OCI-LY3 (cell line): ENCODE data around the gene CLMP.

Source experiments
- H2AFZ ChIP-seq: fragments of 200-600, 300-600 bp; shearing (Covaris generic); 2 replicates; pipeline ENCODE4 v1.6.0; 2014; ENCODE audit warnings: antibody characterized with exemption, low read depth, low read length
- H3K27ac ChIP-seq: fragments of 200-600, 300-600 bp; sonication (generic); 2 replicates; pipeline ENCODE4 v1.5.1; 2014; ENCODE audit warnings: mild to moderate bottlenecking, low read length, moderate library complexity, mixed read lengths
- H3K27me3 ChIP-seq: fragments of 200-600, 300-600 bp; sonication (generic); 2 replicates; pipeline ENCODE4 v1.6.1; 2014; ENCODE audit warnings: low read depth, low read length, mixed read lengths
- H3K36me3 ChIP-seq: fragments of 200-600, 300-600 bp; sonication (generic); replicated peaks from 2 replicates; pipeline ENCODE3; 2014; ENCODE audit warnings: low read depth, low read length, mixed read lengths
- H3K4me1 ChIP-seq: fragments of 300-600, 200-600 bp; sonication (generic); 2 replicates; pipeline ENCODE4 v1.6.1; 2014; ENCODE audit warnings: low read length, mixed read lengths
- H3K4me2 ChIP-seq: fragments of 200-600, 300-600 bp; sonication (generic); 2 replicates; pipeline ENCODE4 v1.6.1; 2014; ENCODE audit warnings: low read length, mixed read lengths
- H3K4me3 ChIP-seq: fragments of 300-600, 200-600 bp; sonication (generic); 2 replicates; pipeline ENCODE4 v1.5.1; 2014; ENCODE audit warnings: antibody characterized with exemption, mild to moderate bottlenecking, low read length, moderate library complexity
- H3K79me2 ChIP-seq: fragments of 300-600, 200-600 bp; shearing (Covaris generic); 2 replicates; pipeline ENCODE4 v1.6.1; 2014; ENCODE audit warnings: mild to moderate bottlenecking, low read length, mixed read lengths
- H3K9ac ChIP-seq: fragments of 300-600, 200-600 bp; shearing (Covaris generic); 2 replicates; pipeline ENCODE4 v1.6.0; 2014; ENCODE audit warnings: mild to moderate bottlenecking, low read length, moderate library complexity
- H3K9me3 ChIP-seq: fragments of 200-600, 300-600 bp; shearing (Covaris generic); 2 replicates; pipeline ENCODE4 v1.6.1; 2014; ENCODE audit warnings: low read length, mixed read lengths; ENCODE audit not compliant: insufficient read depth
- H4K20me1 ChIP-seq: fragments of 200-600, 300-600 bp; sonication (generic); 2 replicates; pipeline ENCODE4 v1.6.1; 2016; ENCODE audit warnings: low read length, mixed read lengths; ENCODE audit not compliant: insufficient read depth
- EZH2phosphoT487 ChIP-seq: fragments of 200-600 bp; shearing (Covaris generic); IDR thresholded peaks from 2 replicates; pipeline ENCODE4 v1.6.1; 2018; ENCODE audit warnings: antibody characterized with exemption, mixed run types, low read depth
- TF ChIP-seq, protein P1 (sequence below): fragments of 200-600, 300-600 bp; sonication (generic); IDR thresholded peaks from 2 replicates; pipeline ENCODE4 v1.5.1; 2014; ENCODE audit warnings: antibody characterized with exemption, low read length, low read depth

CLMP gene

DNA sequence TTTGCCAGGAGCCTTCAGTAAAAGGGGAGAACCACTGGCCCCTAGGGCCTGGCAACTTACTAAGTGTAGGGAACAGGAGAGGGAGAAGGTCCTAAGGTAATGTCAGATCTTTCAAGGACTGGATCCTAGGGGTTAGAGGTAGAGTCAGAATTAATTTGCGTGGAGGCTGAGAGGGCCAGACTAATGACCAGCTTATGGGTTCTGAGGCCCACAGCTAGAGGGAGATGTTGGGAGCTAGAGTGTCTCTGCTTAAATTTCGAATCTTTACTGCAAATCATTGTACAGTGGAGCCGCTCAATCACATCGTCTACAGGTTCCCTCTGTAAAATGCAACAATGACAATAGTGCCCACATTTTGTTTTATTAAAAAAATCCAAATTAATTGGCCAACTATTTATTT lies 31.4 kb downstream of the CLMP start:
- Histone ChIP-seq H3K4me1 (no peaks in the 10 kb centered on the region), H3K4me2 (no peak overlapping the region), H4K20me1 (no peaks in the 10 kb centered on the region), H3K27ac (no peak overlapping the region), H3K79me2 (no peaks in the 10 kb centered on the region), H3K27me3 (peaks cover 11% of the 10 kb centered on the region), H3K36me3 (no peaks in the 10 kb centered on the region), H3K9me3 (no peaks in the 10 kb centered on the region), H3K9ac (no peak overlapping the region), H3K4me3 (no peak overlapping the region), H2AFZ (no peak overlapping the region)
- TF ChIP-seq, protein P1, sequence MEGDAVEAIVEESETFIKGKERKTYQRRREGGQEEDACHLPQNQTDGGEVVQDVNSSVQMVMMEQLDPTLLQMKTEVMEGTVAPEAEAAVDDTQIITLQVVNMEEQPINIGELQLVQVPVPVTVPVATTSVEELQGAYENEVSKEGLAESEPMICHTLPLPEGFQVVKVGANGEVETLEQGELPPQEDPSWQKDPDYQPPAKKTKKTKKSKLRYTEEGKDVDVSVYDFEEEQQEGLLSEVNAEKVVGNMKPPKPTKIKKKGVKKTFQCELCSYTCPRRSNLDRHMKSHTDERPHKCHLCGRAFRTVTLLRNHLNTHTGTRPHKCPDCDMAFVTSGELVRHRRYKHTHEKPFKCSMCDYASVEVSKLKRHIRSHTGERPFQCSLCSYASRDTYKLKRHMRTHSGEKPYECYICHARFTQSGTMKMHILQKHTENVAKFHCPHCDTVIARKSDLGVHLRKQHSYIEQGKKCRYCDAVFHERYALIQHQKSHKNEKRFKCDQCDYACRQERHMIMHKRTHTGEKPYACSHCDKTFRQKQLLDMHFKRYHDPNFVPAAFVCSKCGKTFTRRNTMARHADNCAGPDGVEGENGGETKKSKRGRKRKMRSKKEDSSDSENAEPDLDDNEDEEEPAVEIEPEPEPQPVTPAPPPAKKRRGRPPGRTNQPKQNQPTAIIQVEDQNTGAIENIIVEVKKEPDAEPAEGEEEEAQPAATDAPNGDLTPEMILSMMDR: peak; percentile 12; the same call in 1 of the 2 replicates
- no peak for TF ChIP-seq EZH2phosphoT487

DNA sequence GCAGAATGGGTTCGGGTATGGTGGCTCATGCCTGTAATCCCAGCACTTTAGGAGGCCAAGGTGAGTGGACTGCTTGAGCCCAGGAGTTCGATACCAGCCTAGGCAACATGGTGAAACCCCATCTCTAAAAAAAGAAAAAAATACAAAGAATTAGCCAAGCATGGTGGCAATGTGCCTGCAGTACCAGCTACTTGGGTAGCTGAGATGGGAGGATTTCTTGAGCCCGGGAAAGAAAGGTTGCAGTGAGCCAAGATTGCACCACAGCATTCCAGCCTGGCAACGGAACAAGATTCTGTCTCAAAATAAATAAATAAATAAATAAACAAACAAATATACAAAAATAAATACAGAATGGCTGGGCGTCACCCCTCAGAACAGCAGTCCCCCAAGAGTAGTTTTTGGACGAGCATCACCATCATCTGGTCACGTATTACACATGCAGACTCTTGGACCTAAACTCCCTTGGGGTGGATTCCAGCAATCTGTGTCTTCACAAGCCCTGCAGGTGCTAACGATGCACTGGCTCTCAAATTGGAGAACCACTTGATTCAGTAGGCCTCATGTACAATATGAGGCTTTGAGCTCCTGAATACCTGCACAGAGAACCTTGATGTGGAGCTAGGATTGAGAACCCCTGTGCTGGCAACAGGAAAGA lies 33.5 kb downstream of the CLMP start:
- Histone ChIP-seq H3K27ac (no peak overlapping the region), H3K79me2 (no peaks in the 10 kb centered on the region), H3K27me3 (no peaks in the 10 kb centered on the region), H4K20me1 (no peaks in the 10 kb centered on the region), H3K4me2 (no peak overlapping the region), H3K9me3 (no peaks in the 10 kb centered on the region), H2AFZ (no peak overlapping the region), H3K9ac (no peak overlapping the region), H3K4me1 (no peaks in the 10 kb centered on the region), H3K4me3 (no peak overlapping the region), H3K36me3 (no peaks in the 10 kb centered on the region)
- TF ChIP-seq EZH2phosphoT487: no peak
- TF ChIP-seq, protein P1: no peak

DNA sequence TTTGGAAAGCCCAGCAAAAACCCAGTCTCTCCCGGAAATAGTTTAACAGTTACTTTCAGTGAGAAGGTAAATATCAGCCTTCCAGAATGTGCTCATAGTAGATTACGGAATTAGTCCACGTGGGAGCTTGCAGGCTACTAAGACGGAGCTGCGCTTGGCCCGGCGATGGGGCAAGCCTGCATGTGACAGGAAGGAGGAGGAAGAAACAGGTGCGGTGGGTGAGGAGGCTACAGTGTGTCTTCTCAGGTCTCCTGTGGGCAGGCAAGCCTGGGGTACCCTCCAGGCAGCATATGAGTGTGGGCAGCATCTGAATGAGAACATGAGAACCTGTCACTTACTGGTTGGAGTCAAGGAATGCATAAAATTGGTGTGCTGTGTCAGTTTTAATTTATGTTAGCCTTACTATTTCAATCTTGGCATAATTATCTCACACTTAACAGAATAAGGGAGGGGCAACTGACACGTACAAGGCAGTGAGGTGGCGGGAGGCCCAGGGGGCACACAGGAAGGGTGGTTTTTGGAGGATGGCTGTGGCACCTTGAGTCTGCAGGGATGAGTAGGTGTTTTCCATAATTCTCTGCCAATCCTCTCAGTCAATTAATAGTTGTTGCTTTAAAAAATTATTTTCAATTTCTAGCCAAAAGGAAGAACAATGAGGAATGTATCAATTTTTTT lies 35.7 kb downstream of the CLMP start:
- Histone ChIP-seq H3K9ac (no peak overlapping the region), H3K4me1 (no peaks in the 10 kb centered on the region), H2AFZ (0 out of 2 replicates have a peak overlapping the region, but pooled peaks have one; percentile 19), H3K79me2 (no peaks in the 10 kb centered on the region), H3K36me3 (no peaks in the 10 kb centered on the region), H3K9me3 (no peaks in the 10 kb centered on the region), H3K4me3 (no peak overlapping the region), H3K27ac (no peak overlapping the region), H3K4me2 (no peak overlapping the region), H4K20me1 (no peaks in the 10 kb centered on the region), H3K27me3 (no peaks in the 10 kb centered on the region)
- TF ChIP-seq, protein P1: no peak
- no peak for TF ChIP-seq EZH2phosphoT487
